Astrocyte of the cerebellum (primary cell): ENCODE measurements around the gene ZBTB16.
A peak's percentile ranks its signal among the peaks of the same experiment; 100 is the strongest.

ENCODE experiments used
- DNase-seq: peaks from one replicate; pipeline ENCODE4 v3.0.0-alpha.2; 2011; ENCODE audit warnings: low read depth
- H3K4me3 ChIP-seq: 2 replicates; pipeline ENCODE4 v1.5.1; 2011; ENCODE audit warnings: mild to moderate bottlenecking, low read depth, low read length, moderate library complexity
- CTCF ChIP-seq: IDR thresholded peaks from 2 replicates; pipeline ENCODE4 v1.5.1; 2012; ENCODE audit warnings: low read length, low read depth, moderate library complexity, mild to moderate bottlenecking; ENCODE audit errors: missing control alignments
- in situ Hi-C: cut with HindIII; loops from 2 replicates; pipeline ENCODE4 v1.10.0; 2017; ENCODE audit warnings: low sequenced_read_pairs

The ZBTB16 gene

GRCh38 chr11:114078423-114078822 lies 18.9 kb downstream of the ZBTB16 start:
- no peak overlapping the region for H3K4me3 ChIP-seq
- DNase-seq, result no peak
- in situ Hi-C loops, result no loop called here
- TF ChIP-seq CTCF, result no peak

GRCh38 chr11:114079511-114080065 lies 20.1 kb downstream of the ZBTB16 start:
- H3K4me3 ChIP-seq, result no peak overlapping the region
- in situ Hi-C loops, result loop anchor here (5.0 kb wide), 1 partner anchor 63 kb away; no protein-coding TSS in a partner anchor
- DNase-seq, result peak; percentile 76
- TF ChIP-seq CTCF, result no peak

GRCh38 chr11:114080219-114080618 lies 20.7 kb downstream of the ZBTB16 start:
- no peak overlapping the region for H3K4me3 ChIP-seq
- no peak for TF ChIP-seq CTCF
- in situ Hi-C loops, result loop anchor here (5.0 kb wide), 1 partner anchor 62 kb away; no protein-coding TSS in a partner anchor
- DNase-seq, result peak; percentile 39

- in situ Hi-C loops, result loop anchor here (5.0 kb wide), 1 partner anchor 62 kb away; no protein-coding TSS in a partner anchor
- TF ChIP-seq CTCF, result no peak
- DNase-seq, result no peak
- no peak overlapping the region for H3K4me3 ChIP-seq
These were observed 21.3 kb downstream of the ZBTB16 start for GRCh38 chr11:114080769-114081168.

- TF ChIP-seq CTCF, result no peak
- DNase-seq, result peak; percentile 86
- no peak overlapping the region for H3K4me3 ChIP-seq
- in situ Hi-C loops, result loop anchor here (5.0 kb wide), 1 partner anchor 60 kb away; no protein-coding TSS in a partner anchor
These were observed 22.3 kb downstream of the ZBTB16 start for GRCh38 chr11:114081641-114082414.

- no peak for TF ChIP-seq CTCF
- in situ Hi-C loops, result loop anchor here (5.0 kb wide), 1 partner anchor 60 kb away; no protein-coding TSS in a partner anchor
- no peak for DNase-seq
- no peak overlapping the region for H3K4me3 ChIP-seq
These were observed 22.9 kb downstream of the ZBTB16 start for GRCh38 chr11:114082415-114082748.
